GM12892 (cell line): Measurements from ENCODE around the gene INPP4A.

Experiments used
- POLR2A ChIP-seq: IDR thresholded peaks from 2 replicates; pipeline ENCODE4 v1.6.1; 2011; ENCODE audit warnings: low read depth, low read length, control low read depth
- POLR2AphosphoS5 ChIP-seq: IDR thresholded peaks from 2 replicates; pipeline ENCODE4 v1.6.1; 2011; ENCODE audit warnings: low read depth, low read length, control low read depth

GRCh38 chr2:98547092-98547790 is 102.6 kb downstream of the INPP4A start:
- no peak for TF ChIP-seq POLR2A
- TF ChIP-seq POLR2AphosphoS5, result no peak
